Hematopoietic multipotent progenitor cell treated with erythropoietin and hydrocortisone succinate and interleukin-3 and kit ligand, for 15 days (in vitro differentiated cells): ENCODE results near the gene MRPL11.
"Not testable (repeated sequence)": the region's sequence is repeated elsewhere in the genome, so short reads cannot be mapped to it uniquely, and the experiment has no call there.

ENCODE experiments used
- DNase-seq: peaks from one replicate; pipeline ENCODE4 v3.0.0-alpha.2; 2015; ENCODE audit warnings: low spot score

Gene MRPL11

DNA sequence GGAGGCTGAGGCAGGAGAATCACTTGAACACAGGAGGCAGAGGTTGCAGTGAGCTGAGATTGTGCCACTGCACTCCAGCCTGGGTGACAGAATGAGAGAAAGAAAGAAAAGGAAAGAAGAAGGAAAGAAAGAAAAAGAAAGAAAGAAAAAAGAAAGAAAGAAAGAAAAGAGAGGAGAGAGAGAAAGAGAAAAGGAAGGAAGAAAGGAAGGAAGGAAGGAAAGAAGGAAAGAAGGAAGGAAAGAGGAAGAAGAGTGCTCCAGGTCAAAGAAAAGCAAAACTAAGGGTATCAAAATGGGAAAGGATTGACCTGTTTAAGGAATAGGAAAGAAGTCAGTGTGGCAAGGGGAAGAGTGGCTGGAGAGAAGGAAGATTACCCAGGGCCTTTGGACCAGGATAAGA is 7.4 kb downstream of the MRPL11 start:
- not testable (repeated sequence) for DNase-seq

DNA sequence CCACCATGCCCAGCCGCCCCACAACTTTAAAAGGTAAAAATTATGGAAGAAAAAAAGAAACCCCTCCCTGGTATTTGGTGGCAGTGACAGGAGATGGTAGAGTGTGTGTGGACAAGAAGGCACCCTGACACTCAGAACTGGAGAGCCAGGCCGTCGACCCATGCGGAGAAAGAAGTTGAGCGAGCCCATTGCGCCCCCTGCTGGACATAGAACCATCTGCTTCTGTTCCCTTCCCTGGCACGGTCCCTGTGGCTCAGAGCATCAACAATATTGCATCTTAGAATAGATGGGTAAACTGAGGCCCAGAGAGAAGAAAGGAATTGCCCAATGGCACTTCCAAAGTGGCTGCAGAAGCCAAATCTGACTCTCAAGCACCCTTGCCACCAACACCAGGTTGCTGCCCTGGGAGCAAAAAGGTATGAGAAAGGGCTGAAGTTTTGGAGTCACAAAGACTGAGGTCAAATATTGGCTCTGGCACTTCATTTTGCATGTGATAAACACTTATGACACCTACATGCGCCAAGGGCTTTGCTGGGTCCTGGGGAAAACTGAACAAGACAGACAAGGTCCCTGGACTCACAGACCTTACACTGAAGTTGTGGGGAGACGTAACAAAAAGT is 8.6 kb downstream of the MRPL11 start:
- peak; percentile 76 for DNase-seq

GRCh38 chr11:66428933-66429332 is 9.7 kb downstream of the MRPL11 start:
- no peak for DNase-seq

GRCh38 chr11:66426314-66426713 is 12.3 kb downstream of the MRPL11 start:
- DNase-seq, result no peak

GRCh38 chr11:66421492-66422205 is 17.0 kb downstream of the MRPL11 start:
- peak; percentile 59 for DNase-seq

DNA sequence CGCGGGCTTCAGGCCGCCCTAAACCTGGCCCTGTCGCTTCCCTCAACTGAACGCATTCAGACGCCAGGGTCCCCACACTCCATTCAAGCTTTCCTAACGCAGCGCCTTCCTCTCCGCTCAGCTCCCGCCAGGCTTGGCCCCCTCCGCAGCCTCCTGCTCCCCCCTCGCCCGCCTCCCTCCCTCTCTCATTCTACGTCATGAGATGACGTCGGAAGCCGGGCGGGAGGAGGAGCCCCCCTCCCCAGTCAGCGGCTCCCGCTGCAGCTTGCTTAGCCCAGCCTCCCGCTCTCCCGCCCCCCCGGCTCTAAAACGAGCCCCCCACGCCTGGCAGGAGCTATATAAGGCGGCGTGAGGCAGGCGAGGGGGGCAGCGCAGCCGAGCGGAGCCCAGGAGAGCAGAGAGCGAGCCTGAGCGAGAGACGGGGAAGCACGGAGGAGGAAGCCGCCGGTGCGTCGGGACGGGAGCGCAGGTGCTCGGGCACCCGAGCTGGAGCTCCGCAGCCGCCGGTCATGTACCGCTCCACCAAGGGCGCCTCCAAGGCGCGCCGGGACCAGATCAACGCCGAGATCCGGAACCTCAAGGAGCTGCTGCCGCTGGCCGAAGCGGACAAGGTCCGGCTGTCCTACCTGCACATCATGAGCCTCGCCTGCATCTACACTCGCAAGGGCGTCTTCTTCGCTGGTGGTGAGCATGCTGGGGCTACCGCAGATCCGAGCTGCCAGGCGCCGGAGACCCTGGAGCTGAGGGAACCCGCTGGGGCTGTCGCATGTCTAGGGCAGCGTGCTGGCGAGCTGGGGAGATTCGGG is 17.8 kb downstream of the MRPL11 start, which contains the start of gene NPAS4:
Gene NPAS4 (plus strand): TSS at position 365 of the 806 bp plus-strand sequence. CDS start 145 bp downstream, at position 510.
- no peak for DNase-seq

DNA sequence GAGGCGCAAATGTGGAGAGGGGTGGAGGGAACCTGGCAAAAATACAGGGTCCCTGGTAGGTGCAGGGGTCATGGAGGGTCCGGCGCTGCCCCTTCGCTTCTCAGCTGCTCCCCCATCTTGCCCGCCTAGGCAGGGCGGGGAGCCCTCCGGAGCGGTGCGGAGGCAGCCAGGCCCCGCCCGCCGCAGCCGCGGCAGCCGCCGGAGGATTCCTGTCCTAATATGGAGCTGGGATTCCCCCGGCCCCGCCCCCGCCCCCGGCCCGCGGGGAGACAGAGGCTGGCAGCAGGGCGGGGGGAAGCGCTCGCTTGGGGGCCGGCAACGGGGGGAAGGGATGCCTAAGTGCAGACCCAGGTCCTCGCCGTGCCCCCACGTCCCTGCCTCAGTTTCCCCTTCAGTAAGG is 18.8 kb downstream of the MRPL11 start:
- no peak for DNase-seq

DNA sequence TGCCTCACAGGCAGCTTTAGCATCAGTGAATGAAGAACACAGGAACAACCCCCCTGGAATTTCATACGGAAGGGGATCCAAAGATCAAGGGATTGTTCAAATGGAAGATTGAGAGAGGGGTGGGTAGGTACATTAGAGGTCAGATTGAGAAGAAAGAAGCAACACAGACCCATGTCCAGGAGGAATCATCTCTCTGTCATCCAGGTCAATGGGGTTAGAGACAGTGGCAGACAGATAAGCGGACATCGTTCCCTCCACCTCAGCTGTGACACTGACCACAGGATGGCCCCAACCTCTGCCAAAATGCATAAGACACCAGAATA is 19.7 kb downstream of the MRPL11 start:
- no peak for DNase-seq

DNA sequence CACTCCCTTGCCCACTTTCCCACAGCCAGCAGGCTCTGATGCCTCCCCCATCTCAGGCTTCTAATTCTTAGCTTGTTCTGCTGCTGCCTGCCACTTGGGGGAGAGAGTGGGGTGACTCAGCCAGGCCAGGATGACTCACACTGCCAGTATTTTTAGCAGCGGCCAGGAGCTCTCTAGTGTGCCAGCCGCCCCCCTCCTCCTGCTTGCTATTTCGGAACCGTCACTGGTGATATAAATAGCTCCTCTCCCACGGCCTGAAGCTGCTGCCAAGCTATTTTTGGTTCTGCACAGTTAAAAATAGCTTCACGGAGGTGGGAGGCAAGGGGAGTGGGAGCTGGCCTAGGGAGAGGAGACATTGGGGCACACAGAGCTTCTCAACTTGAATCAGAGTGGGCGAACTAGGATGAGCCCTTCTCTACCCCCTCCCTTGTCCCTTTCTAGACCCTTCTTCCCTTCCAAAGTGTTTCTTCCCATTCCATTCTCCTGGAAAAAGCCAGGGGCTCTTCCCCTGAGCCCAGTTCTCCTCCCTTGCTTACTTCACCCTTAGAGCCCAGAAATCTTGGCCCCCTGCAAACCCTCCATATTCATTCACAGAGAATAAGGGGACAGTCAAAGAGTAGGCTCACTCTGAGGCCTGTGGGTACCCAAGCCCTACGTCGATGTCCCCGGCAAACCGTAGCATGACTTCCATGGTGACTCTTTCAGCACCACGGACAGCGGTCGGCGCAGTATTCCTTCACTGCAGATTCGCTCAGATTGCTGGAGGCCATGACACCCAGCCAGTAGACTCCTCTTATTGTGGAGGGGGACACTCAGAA is 20.3 kb downstream of the MRPL11 start:
- DNase-seq, result peak; percentile 44

DNA sequence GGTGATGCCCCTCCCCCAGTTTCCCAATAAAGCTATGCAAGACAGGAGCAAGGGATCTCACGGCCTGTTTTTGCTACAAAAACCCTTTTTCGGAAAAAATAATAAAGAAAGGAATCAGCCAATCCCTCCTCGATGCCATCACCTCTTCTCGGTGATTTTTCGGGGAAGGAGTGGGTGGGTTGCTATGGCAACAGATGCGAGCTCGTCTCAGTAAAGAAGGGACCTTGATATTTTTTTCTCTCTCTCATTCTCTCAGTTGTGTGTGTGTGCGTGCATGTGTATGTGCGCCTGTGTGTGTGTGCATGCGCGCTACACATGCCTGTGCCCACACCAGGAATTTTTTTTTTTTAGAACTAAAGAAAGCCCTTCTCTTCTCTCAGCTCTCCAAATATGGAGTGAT is 21.6 kb downstream of the MRPL11 start:
- no peak for DNase-seq

DNA sequence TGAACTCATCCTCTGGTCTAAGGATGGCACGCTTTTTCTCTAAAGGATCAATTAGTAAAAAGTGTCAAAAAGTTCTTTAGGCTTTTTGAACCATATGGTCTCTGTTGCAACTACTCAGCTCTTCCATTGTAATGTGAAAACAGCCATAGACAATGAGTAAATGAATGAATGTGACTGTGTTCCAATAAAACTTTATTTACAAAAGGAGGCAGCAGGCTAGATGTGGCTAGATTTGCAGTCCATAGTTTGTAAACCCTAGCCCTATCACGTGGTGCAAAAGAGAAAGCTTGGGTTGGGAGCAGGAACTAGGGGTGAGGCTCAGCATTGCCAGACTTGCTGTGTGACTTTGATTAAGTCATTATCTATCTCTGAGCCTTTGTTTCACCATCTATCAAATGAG is 23.2 kb downstream of the MRPL11 start:
- DNase-seq, result no peak

GRCh38 chr11:66414120-66414934 is 24.3 kb downstream of the MRPL11 start:
- no peak for DNase-seq

- no peak for DNase-seq
These were observed 25.5 kb downstream of the MRPL11 start for GRCh38 chr11:66413167-66413566.

DNA sequence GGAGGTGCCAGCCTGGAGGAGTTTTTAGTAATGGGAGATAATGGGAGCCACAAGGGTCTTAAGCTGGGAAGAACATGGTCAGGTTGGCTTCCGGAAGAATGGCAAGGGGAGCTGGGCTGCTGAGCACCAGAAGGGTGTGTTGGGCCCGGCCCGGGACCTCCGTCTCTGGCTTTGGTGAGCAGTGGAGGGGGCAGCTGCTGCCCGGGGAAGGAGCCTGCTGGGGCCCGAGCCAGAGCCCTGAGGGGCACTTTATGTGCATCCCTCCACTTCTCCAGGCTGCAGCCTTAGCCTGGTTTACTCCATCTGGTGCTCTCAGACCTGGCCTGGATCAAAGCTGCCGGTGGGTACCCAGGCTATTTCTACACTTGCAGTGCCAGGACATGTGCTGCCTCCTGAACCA is 26.5 kb downstream of the MRPL11 start:
- DNase-seq, result no peak

DNA sequence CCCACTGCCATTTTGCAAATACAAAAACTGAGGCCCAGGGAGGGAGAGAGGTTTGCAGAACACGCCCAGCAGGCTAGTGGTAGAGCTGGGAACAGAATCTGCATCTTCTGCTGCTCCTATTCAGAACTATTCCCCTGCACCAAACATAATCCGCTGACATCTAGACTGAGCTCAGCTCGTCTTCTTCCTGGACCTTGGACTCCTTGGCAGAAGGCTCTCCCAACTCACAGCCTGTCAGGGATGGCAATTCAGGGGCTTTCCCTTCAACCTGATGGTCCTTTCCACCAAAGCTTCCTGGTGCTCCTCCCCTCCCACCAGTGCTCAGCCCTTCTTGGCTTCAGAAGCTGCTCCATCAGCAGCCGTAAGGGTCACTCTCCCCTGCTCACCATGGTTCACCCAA is 27.3 kb downstream of the MRPL11 start:
- DNase-seq, result no peak

GRCh38 chr11:66410191-66410590 is 28.5 kb downstream of the MRPL11 start:
- DNase-seq, result no peak

DNA sequence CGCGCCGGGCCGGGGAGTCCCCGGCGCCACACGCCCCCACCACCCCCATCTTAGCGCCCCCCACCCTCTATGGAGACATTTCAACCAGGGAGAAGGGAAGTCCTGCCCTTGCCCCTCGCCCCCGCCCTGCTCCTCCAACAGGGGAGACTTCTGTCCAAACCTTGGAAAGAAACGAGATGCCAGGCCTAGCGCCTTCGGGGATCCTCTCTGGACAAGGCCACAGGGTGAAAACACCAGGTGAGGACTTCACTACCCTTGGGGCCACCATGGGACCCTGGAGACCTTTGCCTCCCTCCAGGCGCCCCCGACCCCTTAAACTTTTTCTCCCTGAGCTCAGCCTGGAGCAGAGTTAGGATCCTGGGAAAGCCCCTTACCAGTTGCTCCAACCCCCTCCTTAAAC is 29.4 kb downstream of the MRPL11 start:
- no peak for DNase-seq

DNA sequence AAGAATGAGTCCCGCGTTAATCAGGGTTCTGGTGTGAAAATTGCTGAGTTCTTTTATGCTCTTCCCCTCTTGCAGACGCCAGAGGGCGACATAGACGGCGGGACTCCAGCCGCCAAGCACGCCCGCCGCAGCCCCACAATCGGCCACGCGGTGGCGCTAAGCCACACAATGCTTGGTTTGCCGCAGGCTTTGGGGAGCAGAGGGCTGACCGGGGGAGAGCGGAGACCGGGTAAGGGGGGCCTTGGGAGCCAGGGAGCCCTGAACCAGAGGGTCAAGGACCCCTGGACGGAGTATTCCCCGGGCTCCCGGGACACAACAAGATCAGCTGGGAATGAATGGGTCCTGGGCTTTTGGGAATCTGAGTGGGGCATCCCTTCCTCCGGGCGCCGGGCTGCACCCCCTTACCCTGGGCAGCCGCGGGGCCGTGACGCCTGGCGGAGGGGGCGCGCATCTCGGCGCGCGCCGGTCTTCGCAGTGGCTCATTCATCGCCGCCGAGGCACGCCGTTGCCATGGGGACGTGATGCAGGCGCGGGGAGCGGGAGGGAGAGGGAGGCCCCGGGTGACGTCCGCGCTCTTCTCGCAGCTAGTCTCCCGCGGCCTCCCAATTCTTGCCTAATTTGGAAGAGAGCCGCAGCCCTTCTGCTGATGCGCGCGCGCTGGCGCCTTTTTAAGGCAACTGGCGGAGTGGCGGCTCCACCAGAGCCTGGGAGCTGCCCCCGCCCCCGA is 30.0 kb downstream of the MRPL11 start:
- peak; percentile 90 for DNase-seq

DNA sequence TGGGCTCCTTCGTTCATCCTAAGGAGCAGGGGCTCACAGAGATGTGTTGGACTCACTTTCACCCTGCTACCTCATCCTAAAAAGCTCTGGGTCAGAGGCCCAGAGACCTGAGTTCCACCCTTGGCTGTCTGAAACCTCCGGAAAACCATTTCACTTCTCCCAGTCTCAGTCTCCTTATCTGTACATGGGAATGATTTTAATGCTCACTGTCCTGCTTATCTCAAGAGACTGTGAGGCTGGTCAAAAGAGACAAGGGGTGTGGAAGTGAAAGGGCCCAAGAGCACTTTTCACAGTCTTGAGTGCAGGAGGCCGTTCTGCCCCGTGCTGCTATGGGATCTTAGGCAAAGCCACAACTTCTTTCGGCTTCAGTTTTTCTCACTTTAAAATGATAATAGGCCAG is 31.0 kb downstream of the MRPL11 start:
- no peak for DNase-seq

GRCh38 chr11:66393954-66394353 is 44.7 kb downstream of the MRPL11 start:
- DNase-seq, result no peak

GRCh38 chr11:66391322-66391721 is 47.3 kb downstream of the MRPL11 start:
- DNase-seq, result no peak
